GM18870 (cell line): ENCODE results near the gene ERCC5.

Experiments used
- ATAC-seq: cut with Tn5 transposase; IDR thresholded peaks from one replicate; pipeline ENCODE4 v1.9.1; 2021; ENCODE audit warnings: moderate library complexity; ENCODE audit not compliant: unreplicated experiment

The ERCC5 gene

DNA sequence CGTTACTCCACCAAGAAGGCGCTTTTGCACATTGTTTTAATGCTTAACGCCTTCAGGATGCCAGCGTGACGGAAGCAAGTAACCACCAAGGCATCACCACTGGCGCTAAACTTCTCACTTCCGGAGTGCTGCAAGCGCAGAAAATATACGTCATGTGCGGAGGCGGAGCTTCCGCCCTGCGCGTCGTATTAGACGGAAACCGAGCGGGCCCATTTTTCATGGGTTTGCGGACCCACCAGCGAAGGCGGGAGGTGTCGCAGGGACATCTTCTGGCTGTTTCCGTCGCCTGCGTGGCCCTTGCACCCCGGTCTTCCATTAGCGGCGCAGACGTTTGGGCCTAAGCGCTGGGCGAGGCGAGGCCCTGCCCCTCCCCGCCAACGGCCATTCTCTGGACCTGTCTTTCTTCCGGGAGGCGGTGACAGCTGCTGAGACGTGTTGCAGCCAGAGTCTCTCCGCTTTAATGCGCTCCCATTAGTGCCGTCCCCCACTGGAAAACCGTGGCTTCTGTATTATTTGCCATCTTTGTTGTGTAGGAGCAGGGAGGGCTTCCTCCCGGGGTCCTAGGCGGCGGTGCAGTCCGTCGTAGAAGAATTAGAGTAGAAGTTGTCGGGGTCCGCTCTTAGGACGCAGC, at the start of gene ERCC5:
Gene ERCC5, plus strand, starts transcription at position 403 of the 631 bp plus-strand sequence. CDS start 235 bp downstream, outside the sequence.
- peak; percentile 80 for ATAC-seq

DNA sequence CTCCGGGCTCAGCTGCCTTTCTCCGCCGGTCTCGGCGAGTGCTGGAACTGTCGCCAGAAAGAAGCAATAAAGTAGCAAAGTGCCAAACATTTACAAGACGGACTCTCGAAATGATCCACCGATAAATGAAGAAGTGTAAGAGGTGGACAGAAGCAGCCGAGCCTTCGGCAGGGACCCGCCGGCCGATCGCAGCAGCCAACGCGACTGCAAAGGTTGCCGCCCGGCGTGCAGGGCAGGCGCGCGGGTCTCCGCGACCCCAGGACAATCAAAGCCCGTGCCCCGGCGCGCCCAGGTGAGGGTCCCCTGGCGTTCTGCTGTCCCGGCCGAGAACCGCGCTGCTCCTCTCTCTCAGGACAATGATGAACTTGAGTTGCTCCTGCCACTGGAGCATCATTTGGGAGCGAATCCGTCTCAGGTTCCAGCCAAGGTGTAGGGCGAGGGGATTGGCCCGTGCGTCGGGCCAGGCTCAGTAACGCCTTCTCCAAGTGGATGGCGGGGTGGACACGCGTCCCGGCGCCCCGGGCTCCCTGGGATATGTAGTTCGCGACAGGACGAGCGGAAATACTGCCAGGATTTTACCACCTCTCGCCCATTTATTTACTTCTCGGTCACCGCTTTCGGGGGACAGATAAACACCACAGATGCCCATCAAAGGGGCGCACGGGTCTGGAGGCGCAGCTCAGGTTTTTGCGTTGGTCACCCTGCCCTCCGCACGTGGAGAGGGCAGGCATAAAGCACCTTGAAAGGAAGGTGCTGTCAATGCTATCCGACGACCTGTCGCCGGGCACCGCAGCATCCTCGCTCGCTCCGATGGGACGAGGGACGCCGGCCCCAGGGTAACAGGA, 47.0 kb upstream of the ERCC5 start, which contains the start of the genes BIVM and POGLUT2:
Gene BIVM, plus strand, starts transcription at position 539 of the 845 bp plus-strand sequence. CDS start 8,149 bp downstream, outside the sequence.
Gene POGLUT2, minus strand, starts transcription at position 396 of the 845 bp plus-strand sequence. Its CDS starts 306 bp downstream, at position 90.
- ATAC-seq, result peak; percentile 87

DNA sequence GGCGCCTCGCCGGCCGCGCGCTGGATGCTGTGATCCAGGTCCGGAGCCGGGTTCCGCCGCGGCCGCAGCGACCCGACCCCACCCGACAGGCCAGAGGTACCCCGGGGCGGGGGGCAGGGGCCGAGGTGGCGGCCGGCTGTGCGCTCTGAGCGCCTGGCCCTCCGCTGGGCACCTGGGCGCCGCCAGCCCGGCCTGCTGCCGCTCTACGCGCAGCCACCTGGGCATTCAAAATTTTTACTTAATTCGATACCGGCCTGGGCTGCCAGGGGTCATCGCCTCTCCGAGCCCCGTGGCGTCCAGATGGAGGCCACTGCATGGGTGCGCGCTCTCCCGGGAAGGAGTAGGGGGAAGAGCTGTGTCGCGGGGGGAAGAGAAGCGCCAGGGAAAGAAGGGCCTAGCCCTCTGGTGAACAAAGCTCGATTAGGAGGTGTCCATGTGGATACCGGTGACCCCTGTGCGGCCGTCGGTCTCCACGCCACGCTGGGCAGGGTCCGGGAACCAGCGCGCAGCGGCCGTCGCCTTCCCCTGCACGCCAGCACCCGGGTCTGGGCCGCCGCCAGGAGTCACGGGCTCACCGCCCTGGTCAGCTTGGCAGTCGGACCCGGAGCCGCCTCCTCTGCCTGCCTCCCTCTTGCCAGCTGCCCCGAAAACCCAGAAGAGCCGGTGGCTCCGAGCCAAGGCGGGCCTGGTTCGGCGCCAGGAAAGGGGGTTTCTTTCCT, 46.2 kb upstream of the ERCC5 start:
- peak; percentile 3 for ATAC-seq

DNA sequence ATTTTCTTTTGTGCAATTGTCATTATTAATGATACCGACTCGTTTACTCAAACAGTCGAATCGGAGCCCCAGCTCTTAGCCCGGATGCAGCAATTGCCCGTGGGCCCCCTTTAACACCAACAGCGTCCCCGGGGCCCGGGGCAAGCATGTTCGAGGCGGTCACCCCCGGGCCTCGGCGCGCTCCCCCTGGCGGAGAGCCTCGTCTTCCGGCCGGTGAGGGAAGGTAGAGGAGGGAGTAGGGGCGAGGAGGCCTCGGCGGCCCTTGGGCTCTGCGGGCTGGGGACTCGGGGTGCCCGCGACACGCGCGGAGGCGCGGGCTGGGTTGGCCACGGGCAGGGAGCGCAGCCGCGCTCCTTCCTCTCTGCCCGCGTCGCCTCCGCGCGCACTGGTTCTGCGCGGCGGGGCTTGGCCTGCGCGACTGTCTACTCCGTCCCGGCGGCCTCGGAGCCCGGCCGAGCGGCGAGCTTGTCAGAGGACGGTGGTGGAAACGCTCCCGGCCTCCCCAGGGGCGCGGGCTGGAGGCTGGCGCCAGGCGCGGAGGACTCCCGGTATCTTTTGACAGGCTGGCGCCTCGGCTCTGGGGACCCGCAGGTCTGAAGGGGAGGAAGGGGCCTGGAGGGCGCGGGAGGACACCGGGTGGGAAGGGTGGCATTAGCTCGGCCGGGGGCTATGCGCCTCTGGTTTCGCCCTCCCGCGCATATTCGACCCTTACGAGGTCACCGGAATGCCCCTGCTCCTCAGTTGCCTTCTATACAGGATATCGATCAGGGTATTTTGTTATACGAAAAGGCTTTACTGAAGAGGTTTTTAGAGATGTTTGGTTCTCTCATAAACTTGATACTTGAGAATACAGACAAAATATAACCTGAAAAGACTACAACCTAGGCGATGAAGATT, 45.4 kb upstream of the ERCC5 start:
- ATAC-seq, result peak; percentile 66

DNA sequence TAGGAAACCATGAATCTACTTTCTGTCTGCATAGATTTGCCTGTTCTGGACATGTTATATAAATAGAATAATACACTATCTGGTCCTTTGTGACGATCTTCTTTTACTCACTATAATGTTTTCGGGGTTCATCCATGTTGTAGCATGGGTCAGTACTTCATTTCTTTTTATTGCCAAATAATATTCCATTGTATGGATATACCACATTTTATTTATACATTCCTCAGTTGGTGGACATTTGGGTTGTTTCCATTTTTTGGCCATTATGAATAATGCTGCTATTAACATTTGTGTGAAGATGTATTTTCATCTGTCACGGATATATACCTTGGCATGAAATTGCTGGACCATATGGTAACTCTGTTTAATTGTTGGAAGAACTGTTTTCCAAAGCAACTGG, 40.2 kb upstream of the ERCC5 start:
- no peak for ATAC-seq

DNA sequence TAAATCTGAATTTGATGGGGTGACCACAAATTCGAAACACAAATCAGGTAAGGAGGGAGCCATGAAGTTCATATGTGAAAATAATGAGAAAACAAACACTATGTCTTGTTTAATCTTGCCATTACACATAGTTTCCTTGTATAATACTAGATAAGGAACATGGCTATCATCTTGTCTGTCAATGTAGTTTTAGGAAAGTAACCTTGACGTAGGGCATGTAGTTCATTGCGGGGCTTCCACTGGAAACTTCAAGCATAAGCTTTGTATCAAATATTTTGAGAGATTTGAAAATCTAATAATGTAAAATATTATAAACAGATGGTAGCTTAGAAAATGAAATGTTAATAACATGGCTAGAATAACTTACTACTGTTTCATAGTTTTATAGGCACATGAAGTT, 38.1 kb upstream of the ERCC5 start:
- no peak for ATAC-seq

DNA sequence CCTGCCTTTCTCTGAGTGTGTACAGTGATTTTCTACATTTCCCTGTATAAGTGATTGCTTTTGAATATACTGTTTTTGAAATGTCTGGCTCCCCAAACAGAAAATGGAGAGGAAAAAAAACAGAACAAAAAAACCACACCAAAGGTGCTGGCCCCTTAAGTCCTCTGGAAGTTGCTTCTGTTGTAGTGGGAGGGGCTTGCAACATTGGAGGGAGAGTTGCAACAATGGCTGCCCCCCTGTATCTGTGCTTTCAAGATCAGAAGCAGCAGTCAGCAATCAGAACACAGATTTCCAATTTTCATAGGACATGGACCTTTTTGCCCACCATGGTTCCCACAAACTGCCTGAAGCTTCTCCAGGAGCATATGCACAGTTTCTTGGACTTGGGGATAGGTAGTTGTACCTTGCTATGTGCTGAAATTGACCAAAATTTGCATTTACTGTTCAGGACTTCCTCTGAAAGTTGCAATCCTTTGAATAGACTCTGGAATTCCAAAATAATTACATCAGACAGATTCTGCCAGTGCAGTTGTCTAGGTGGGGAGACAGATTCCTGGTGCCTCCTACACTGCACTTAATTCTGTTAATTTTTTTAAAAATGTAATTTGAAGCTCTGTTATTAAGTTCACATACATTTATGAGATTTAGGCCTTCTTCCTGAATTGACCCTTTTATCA, 33.1 kb upstream of the ERCC5 start:
- ATAC-seq, result no peak

DNA sequence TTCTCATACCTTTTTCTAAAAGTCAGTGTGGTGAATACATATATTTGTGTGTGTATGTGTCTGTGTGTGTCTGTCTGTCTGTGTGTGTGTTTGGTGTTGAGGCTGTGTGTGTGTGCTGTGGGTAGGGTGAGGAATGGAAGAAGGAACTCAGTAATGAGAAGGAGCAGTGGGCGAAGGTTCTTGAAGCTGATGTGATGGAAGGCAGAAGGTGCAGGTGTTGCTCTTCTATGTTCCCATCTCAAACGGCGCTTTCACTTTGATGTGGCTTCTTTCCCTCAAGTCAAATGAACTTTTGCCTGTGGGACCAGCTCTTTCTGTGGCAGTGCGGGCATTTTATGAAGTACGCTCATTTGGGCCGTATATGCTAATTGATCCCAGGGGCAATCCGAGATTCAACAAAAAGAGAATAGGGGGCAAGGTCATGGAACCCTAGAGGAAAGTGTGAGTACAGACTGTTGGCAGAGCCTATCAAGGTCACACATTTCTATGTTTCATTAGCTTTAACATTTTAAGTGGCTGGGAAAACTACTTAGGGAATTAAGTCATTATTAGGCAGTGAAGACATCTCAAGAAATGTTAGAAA, 31.7 kb upstream of the ERCC5 start:
- no peak for ATAC-seq

DNA sequence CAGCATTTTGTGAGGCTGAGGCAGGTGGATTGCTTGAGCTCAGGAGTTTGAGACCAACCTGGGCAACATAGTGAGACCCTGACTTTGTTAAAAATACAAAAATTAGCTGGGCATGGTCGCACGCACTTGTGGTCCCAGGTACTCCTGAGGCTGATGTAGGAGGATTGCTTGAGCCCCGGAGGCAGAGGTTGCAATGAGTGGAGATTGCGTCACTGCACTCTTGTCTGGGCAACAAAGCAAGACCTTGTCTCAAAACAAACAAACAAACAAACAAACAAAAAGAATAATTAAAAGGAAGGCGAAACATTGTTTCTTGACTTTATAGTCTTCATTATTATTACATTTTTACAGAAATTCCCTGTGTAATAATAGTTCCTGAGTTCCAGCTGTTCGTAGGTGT, 31.0 kb upstream of the ERCC5 start:
- no peak for ATAC-seq

DNA sequence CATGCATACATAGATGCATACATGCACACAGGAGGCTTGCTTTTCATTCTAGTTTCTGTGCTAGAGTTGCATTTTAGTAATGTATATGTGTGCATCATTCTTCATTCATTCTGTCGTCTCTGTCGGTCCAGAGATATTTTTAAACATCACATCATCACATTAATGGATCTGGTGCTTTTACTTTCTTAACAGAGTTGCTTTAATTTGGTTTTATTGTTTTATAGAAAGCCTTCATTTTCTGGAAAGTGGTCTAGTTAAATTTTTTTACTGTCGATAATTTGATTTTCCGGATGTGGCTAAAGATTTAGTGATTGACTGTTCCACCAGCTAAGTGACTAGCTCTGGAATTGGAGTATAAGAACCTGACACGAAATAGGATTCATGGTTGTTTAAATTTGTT, 30.0 kb upstream of the ERCC5 start:
- ATAC-seq, result no peak

DNA sequence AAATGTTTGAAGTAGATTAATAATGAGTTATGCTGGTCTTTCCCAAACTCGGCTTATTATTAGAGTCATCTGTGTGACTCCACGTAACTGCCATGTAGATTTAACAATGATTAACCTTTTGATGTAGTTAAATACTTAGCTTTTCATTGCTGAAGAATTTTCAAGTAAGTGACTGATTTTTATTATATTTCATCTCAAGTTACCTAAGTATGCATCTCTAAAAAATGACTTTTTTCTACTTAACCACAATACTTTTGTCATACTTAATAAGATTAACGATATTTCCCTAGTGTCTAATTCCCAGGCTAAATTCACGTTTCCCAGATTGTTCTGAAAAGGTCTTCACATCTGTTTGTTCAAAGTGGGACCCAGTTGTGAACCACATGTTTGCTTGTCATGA, 29.1 kb upstream of the ERCC5 start:
- no peak for ATAC-seq

DNA sequence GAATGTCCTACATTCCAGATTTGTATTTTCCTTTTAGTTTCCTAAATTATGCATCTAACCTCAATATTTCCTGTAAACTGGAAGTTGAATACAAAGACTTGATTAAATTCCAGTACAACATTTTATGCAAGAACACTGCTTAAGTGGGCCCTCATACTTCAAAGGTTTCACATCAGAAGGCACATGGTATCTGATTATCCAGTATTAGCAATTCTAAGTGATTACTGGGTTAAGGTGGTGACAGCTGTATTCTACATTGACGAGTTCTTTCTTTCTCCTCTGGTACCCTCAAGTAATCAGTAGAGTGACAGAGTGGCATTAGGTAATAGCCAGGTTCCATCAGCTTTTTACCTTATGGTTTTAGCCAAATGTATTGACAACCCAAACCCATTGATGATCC, 28.6 kb upstream of the ERCC5 start:
- no peak for ATAC-seq

DNA sequence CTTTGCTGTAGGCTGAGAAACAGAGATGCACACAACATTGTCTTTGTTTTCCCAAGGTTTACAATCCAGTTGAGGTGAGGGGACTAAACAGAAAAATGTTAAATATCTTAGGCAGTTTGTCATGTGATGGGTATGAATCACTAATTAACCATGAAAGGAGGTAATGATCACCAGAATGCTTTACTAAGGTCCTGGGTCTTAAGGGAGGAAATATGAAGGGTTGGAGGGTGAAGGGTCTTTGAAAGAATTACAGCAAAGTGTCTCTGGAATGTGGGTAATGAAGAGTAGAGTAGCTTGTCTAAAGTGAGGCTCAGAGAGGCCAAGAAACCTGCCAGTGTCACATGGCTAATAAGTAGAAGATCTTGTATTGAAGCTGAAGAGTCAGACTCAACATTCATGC, 27.9 kb upstream of the ERCC5 start:
- ATAC-seq, result no peak

DNA sequence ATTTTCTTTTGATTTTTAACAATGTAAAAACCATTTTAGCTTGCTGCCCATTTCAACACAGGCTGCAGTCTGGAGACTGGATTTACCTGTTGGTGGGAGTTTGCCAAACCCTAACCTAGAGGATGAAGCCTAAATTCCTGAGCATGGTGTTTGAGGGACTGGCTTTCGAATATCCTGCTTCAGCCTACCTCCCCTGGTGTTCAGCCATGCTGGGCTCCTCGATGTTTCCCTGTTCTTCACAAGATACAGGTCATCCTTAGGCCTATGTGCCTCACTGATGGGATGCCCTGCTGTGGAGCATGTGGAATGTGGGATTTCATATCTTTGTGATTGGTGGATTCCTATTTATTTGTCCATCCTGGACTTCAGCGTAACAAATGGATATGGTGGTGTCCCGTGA, 20.4 kb upstream of the ERCC5 start:
- ATAC-seq, result no peak

DNA sequence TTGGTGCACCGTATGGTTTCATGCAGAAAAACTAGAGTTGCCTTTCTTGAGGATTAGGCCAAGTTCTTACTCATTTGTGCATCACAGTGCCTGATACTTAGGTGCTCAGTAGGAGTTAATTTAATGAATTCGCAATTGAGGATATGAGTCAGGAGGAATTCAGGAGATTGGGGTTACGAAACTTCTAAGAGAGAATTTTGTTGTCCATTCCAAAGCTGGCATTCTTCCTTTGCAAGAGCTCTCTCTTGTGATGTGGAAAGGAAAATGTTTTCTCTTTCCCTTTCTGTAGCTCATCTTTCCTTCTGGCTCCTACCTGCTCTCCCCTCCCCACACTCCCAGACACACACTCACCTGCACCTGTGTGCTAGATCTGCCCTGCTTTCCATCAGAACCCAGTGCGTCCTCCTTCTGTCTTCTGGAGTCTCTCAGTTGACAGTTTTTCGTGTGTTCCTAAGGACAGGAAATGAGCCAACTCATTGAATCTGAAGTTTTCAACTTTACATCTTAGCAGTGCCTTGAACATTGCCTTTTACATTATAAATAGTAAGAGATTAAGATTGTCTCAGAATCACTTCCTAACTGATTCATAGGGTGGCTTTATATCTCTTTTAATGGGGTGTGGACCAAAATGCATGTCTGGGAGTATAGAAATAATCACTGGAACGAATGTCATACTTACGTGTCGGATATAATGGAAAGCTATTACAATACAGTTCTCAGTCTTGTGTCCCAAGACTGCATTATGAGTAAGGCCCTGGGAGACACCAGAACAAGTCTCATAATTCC, 19.7 kb upstream of the ERCC5 start:
- ATAC-seq, result no peak

DNA sequence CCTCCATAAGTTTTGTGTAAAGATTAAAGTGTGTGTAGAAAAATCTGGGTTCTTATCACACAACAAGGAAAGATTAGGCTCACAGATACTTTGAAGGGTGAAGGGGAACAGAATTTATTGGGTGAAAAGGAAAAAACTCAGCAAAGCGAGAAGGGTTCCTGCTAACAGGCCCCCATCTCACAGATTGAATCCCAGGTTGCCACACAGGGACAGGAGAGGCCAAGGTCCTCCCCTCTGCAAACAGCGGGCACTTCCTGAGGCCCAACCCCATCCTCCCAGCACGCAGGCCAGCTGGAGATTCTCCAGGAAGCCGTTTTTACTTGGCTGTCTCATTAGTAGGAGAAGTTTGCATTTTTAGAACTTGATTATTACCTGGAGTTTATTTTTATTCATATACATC, 15.2 kb upstream of the ERCC5 start:
- ATAC-seq, result no peak

DNA sequence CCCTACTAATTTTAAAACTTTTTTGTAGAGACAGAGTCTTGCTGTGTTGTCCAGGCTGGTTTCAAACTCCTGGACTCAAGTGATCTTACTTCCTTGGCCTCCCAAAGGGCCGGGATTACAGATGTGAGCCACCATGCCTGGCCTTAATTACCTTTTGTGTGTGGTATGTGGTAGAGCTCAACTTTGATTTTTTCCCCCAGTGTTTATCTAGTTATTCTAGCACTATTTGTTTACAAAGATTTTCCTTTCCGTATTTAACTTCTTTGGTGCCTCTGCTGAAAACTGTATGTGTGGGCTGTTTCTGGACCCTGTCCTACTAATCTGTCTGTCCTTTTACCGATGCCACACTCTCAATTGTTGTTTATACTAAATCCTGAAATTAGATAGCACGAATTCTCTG, 9.4 kb upstream of the ERCC5 start:
- ATAC-seq, result no peak

DNA sequence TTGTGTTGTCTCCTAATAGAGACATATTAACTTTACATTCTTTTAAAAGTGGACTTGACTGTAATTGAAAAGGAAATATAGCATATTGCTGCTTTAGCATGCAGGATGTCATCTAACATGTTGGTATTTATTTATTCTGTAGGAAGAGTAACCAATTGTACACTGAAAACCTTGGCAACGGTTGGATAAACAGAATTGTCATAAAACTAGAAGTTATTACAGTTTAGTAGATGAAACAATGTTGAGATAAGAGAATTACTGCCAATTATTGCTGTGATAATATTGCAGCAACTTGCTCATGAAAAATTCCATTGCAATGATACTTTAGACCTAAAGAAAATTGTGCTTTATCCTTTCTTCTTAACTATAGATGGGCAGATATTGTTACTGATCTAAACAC, 7.6 kb upstream of the ERCC5 start:
- no peak for ATAC-seq

DNA sequence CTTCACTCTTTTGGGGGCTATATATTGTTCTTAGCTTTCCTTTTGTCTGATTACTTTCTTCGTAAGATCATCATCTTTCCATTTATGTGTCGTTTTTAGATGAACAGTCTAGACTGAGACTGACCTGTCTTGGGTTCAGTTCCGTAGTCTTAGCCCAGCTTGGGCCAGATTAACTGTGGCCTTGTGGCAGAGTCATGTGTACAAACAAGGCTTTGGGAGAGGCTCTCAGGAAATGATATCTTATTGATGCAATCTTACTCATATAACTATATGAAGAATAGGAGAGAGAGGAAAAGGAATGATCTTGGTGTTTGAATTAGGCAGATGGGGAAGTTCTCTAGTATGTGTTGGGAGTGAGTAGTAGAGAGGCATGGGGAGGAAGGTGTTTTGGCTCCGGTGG, 6.8 kb upstream of the ERCC5 start:
- ATAC-seq, result no peak
